Activated CD4-positive, alpha-beta T cell treated with anti-CD3 and anti-CD28 coated beads for 1 hour (primary cell): ENCODE measurements around the gene NFE2L2.
"Not testable (repeated sequence)": the region's sequence is repeated elsewhere in the genome, so short reads cannot be mapped to it uniquely, and the experiment has no call there.

Experiments used
- DNase-seq: peaks from one replicate; pipeline ENCODE4 v3.0.0-alpha.2; 2020

NFE2L2 gene

GRCh38 chr2:177264693-177265587 lies at the start of gene NFE2L2:
Gene NFE2L2, minus strand, starts transcription at chr2:177264727. Its CDS starts 151 bp downstream, at chr2:177264576.
- DNase-seq = peak; percentile 93

- no peak for DNase-seq
Observed at GRCh38 chr2:177314194-177314593, 49.7 kb upstream of the NFE2L2 start.

- no peak for DNase-seq
Observed at GRCh38 chr2:177313162-177313781, 48.7 kb upstream of the NFE2L2 start.

GRCh38 chr2:177312562-177312961 lies 48.0 kb upstream of the NFE2L2 start:
- DNase-seq = no peak

GRCh38 chr2:177309672-177310309 lies 45.3 kb upstream of the NFE2L2 start:
- not testable (repeated sequence) for DNase-seq

GRCh38 chr2:177306550-177306949 lies 42.0 kb upstream of the NFE2L2 start:
- no peak for DNase-seq

- no peak for DNase-seq
Observed at GRCh38 chr2:177303939-177304338, 39.4 kb upstream of the NFE2L2 start.

- no peak for DNase-seq
Observed at GRCh38 chr2:177302552-177302951, 38.0 kb upstream of the NFE2L2 start.

GRCh38 chr2:177298191-177298590 lies 33.7 kb upstream of the NFE2L2 start:
- no peak for DNase-seq

GRCh38 chr2:177296040-177296439 lies 31.5 kb upstream of the NFE2L2 start:
- DNase-seq = no peak

- no peak for DNase-seq
Observed at GRCh38 chr2:177295484-177295883, 31.0 kb upstream of the NFE2L2 start.

GRCh38 chr2:177291701-177292100 lies 27.2 kb upstream of the NFE2L2 start:
- DNase-seq = no peak

- no peak for DNase-seq
Observed at GRCh38 chr2:177289824-177290628, 25.5 kb upstream of the NFE2L2 start.

GRCh38 chr2:177287814-177288213 lies 23.3 kb upstream of the NFE2L2 start:
- DNase-seq = no peak

GRCh38 chr2:177285892-177286715 lies 21.6 kb upstream of the NFE2L2 start:
- no peak for DNase-seq

- no peak for DNase-seq
Observed at GRCh38 chr2:177284531-177284930, 20.0 kb upstream of the NFE2L2 start.

GRCh38 chr2:177283906-177284305 lies 19.4 kb upstream of the NFE2L2 start:
- DNase-seq = no peak

GRCh38 chr2:177282787-177283572 lies 18.5 kb upstream of the NFE2L2 start:
- no peak for DNase-seq

GRCh38 chr2:177282181-177282641 lies 17.7 kb upstream of the NFE2L2 start:
- DNase-seq = no peak

GRCh38 chr2:177281400-177282180 lies 17.1 kb upstream of the NFE2L2 start:
- DNase-seq = no peak
